ENCODE data around the gene SRGAP2B. TPM values are rescaled to one million over a fixed set of nuclear protein-coding genes. Genes with fewer than 3 reads are reported as not detected.
A peak's percentile ranks its signal among the peaks of the same experiment; 100 is the strongest.
"Not testable (repeated sequence)": the region's sequence is repeated elsewhere in the genome, so short reads cannot be mapped to it uniquely, and the experiment has no call there.

SRGAP2B gene
- total RNA-seq, 1 donor from 2014 or later, result 11.3 TPM

DNA sequence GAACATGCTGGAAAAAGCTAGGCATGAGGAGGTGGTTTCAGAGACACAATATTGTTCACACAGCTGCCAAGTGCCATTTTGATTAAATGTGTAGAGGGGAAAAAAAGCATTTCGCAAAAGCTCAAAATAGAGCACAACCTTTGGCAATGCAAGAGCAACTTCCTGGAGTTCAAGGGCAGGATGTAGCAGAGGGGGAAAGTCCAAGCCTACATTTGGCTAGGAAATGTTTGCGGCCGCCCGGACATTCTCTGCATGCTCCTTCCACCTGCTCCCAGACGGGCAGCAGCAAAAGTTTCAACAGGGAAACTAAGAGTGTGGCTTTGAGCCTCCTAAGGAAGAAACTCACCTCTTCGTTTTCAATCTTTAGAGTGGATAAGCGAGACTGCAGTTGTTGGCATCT is 202.1 kb downstream of the SRGAP2B start:
- intact Hi-C loops (cut with DNase I); ATAC-seq; DNase-seq (ENCODE audit: missing footprints): not testable (repeated sequence)

GRCh38 chr1:144889450-144890115 is 205.5 kb downstream of the SRGAP2B start:
- ATAC-seq; DNase-seq (ENCODE audit: missing footprints); intact Hi-C loops (cut with DNase I): not testable (repeated sequence)

DNA sequence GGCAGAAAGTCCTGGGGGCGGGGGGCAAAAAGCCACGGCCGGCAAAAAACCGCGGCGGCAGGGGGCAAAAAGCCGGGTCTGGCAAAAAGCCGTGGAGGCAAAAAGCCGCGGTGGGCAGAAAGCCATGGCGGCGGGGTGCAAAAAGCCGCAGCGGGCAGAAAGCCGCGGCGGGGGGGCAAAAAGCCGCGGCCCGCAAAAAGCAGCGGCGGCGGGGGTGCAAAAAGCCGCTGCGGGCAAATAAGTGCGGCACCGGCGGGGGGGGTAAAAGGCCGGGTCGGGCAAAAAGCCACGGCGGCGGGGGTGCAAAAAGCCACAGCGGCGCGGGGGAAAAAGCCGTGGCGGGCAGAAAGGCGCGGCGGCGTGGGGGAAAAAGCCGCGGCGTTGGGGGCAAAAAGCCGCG is 212.1 kb downstream of the SRGAP2B start:
- ATAC-seq; intact Hi-C loops (cut with DNase I): not testable (repeated sequence)
- peak; percentile 43 for DNase-seq (ENCODE audit: missing footprints)

DNA sequence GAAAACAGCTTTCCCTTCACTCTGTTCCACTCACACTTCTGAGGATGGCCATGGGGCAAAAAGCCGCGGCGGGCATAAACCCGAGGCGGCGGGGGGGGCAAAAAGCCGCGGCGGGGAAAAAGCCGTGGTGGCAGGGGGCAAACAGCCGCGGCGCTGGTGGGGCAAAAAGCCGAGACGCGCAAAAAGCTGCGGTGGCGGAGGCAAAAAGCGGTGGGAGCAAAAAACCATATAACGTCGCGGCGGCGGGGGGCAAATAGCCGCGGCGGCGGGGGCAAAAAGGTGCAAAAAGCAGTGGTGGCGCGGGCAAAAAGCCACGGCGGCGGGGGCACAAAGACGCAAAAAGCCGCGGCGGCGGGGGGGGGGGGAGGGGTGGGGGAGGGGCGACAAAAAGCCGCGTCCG is 212.8 kb downstream of the SRGAP2B start:
- ATAC-seq; intact Hi-C loops (cut with DNase I); DNase-seq (ENCODE audit: missing footprints): not testable (repeated sequence)

DNA sequence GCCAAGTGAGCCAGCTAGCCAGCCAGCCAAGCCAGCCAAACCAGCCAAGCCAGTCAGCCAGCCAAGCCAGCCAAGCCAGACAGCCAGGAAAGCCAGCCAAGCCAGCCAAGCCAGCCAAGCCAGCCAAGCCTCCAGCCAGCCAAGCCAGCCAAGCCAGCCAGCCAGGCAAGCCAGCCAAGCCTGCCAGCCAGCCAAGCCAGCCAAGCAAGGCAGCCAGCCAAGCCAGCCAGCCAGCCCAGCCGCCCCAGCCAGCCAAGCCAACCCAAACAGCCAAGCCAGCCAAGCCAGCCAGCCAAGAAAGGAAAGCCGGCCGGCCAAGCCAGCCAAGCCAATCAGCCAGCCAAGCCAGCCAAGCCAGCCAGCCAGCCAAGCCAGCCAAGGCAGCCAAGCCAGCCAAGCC is 236.5 kb downstream of the SRGAP2B start:
- DNase-seq (ENCODE audit: missing footprints); ATAC-seq; intact Hi-C loops (cut with DNase I): not testable (repeated sequence)

Other genes starting within 250 kb of the SRGAP2B start
- gene FAM72D, start 646 bp upstream of the SRGAP2B start, total RNA-seq, result not detected
- gene PPIAL4D, start 146.8 kb upstream of the SRGAP2B start, total RNA-seq, result not detected

Measured in Right ventricle myocardium inferior (tissue), 1 donor.